Vagina (tissue), 2 donors: ENCODE data around the gene ZNF692. TPM values are rescaled to one million over a fixed set of nuclear protein-coding genes. Genes with fewer than 3 reads are reported as not detected.

ENCODE experiments used
- DNase-seq, 2 donors: peaks; one replicate each; pipeline ENCODE4 v3.0.0-alpha.2; 2017; ENCODE audit errors: extremely low spot score in 2 of 2
- H3K27ac ChIP-seq: fragments of 200-600 bp; sonication (generic); one replicate; pipeline ENCODE4 v1.5.1; 2019
- H3K27me3 ChIP-seq: fragments of 200-600 bp; sonication (generic); one replicate; pipeline ENCODE4 v1.5.1; 2019
- H3K36me3 ChIP-seq, 2 donors: fragments of 200-600 bp; sonication (generic); one replicate each; pipeline ENCODE4 v1.5.1; 2017 to 2019
- H3K4me1 ChIP-seq: fragments of 200-600 bp; sonication (generic); one replicate; pipeline ENCODE4 v1.5.1; 2019
- H3K4me3 ChIP-seq, 2 donors: fragments of 200-600 bp; sonication (generic); 1 replicate in 1 of 2; 2 replicates in 1 of 2; pipeline ENCODE4 v1.5.1; 2016 to 2019
- H3K9me3 ChIP-seq: fragments of 200-600 bp; sonication (generic); one replicate; pipeline ENCODE4 v1.5.1; 2019
- POLR2A ChIP-seq, 2 donors: fragments of 450-650 bp; IDR thresholded peaks; one replicate each; pipeline ENCODE4 v1.6.1; 2017; ENCODE audit warnings: antibody characterized with exemption in 2 of 2, mild to moderate bottlenecking in 2 of 2, moderate library complexity in 2 of 2
- POLR2AphosphoS5 ChIP-seq, 2 donors: sonication (generic); formaldehyde crosslinking; IDR thresholded peaks; one replicate each; pipeline ENCODE4 v1.9.0; 2017; ENCODE audit warnings: antibody characterized with exemption in 2 of 2, mild to moderate bottlenecking in 2 of 2, low read depth in 1 of 2; ENCODE audit not compliant: insufficient read depth in 1 of 2
- intact Hi-C: fragments of 100-400 bp; cut with DNase I; formaldehyde crosslinking; loops from one replicate; pipeline ENCODE4 v1.15.1; 2023
- total RNA-seq: library from RNA; depleted of rRNA; stranded (reverse); fragments of >200 nt; gene quantifications from one replicate; pipeline ENCODE4 v1.2.3, GENCODE V29; 2016
- TF ChIP-seq, protein P1 (sequence below), 3 experiments: fragments of 450-650 bp in 2 of 3; fragments of 200-600 bp in 1 of 3; sonication (generic) in 1 of 3; IDR thresholded peaks; one replicate each; pipeline ENCODE4 v1.5.1; 2017 to 2019; ENCODE audit warnings: antibody characterized with exemption in 3 of 3, mild to moderate bottlenecking in 2 of 3, moderate library complexity in 2 of 3

The ZNF692 gene
- total RNA-seq, 1 donor from 2014 or later = 46.7 TPM

GRCh38 chr1:248815407-248816034, 43.4 kb downstream of the ZNF692 start:
- peaks cover 0 to 50% of the 10 kb centered on the region in 2 donors for H3K36me3 ChIP-seq
- no peak overlapping the region for H3K4me3 ChIP-seq
- H3K4me1 ChIP-seq = peaks cover 23% of the 10 kb centered on the region
- TF ChIP-seq POLR2A (IDR thresholded peaks at IDR 0.05) (no peak), POLR2AphosphoS5 (IDR thresholded peaks at IDR 0.05; ENCODE audit: insufficient read depth in 1 of 2, low read depth in 1 of 2) (no peak)
- TF ChIP-seq, protein P1, sequence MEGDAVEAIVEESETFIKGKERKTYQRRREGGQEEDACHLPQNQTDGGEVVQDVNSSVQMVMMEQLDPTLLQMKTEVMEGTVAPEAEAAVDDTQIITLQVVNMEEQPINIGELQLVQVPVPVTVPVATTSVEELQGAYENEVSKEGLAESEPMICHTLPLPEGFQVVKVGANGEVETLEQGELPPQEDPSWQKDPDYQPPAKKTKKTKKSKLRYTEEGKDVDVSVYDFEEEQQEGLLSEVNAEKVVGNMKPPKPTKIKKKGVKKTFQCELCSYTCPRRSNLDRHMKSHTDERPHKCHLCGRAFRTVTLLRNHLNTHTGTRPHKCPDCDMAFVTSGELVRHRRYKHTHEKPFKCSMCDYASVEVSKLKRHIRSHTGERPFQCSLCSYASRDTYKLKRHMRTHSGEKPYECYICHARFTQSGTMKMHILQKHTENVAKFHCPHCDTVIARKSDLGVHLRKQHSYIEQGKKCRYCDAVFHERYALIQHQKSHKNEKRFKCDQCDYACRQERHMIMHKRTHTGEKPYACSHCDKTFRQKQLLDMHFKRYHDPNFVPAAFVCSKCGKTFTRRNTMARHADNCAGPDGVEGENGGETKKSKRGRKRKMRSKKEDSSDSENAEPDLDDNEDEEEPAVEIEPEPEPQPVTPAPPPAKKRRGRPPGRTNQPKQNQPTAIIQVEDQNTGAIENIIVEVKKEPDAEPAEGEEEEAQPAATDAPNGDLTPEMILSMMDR (IDR thresholded peaks at IDR 0.05) = no peak
- H3K9me3 ChIP-seq = no peaks in the 10 kb centered on the region
- DNase-seq = peak in 1 of 2 donors; percentile 34
- intact Hi-C loops = no loop called here
- H3K27ac ChIP-seq = no peak overlapping the region
- no peaks in the 10 kb centered on the region for H3K27me3 ChIP-seq

DNA sequence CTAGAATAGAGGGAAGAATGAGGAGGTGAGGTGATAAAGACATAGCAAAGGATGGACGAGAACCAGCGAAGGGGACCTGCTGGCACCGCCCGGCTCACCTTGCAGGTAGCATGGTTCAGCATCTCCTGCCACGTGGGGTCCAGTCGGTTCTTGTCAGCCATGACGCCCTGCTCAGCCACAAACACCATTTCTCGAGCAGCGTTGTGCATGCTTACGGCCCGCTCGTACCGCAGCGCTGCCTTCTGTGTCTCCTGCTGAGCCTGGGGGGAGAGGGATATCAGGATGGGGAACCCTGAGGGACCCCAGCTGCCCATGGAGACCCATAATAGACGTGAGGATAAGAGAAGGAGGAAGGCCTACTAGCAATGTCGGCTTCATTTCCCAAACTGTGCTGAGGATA, 44.5 kb downstream of the ZNF692 start:
- H3K9me3 ChIP-seq = no peaks in the 10 kb centered on the region
- intact Hi-C loops = no loop called here
- no peak for TF ChIP-seq POLR2A (IDR thresholded peaks at IDR 0.05)
- no peak for TF ChIP-seq POLR2AphosphoS5 (IDR thresholded peaks at IDR 0.05; ENCODE audit: insufficient read depth in 1 of 2, low read depth in 1 of 2)
- TF ChIP-seq, protein P1 (IDR thresholded peaks at IDR 0.05) = no peak
- no peak overlapping the region for H3K4me3 ChIP-seq
- H3K36me3 ChIP-seq = peaks cover 0 to 46% of the 10 kb centered on the region in 2 donors
- DNase-seq = peak in 1 of 2 donors; percentile 79
- H3K27me3 ChIP-seq = no peaks in the 10 kb centered on the region
- peaks cover 29% of the 10 kb centered on the region for H3K4me1 ChIP-seq
- no peak overlapping the region for H3K27ac ChIP-seq

DNA sequence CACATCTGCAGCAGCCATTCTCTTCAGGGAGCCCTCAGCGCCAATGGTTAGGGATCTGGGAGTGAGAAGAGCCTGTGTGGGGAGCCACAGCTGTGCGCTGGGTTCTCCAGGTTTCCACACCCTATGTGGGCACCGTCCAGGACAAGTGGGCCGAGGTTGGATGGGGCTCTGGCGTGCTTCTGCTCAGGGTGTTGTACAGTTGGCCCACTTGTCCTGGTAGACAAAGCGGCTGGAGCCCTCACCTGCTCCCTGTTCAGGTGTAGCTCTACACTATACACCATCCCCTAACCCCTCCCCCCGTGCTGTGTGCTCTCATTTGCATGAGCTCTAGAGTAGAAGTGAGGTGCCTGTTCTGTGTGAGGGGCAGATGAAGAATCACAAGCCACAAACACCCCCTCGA, 45.3 kb downstream of the ZNF692 start:
- peaks cover 0 to 46% of the 10 kb centered on the region in 2 donors for H3K36me3 ChIP-seq
- peak in 1 of 2 donors; percentile 43 for DNase-seq
- no peaks in the 10 kb centered on the region for H3K27me3 ChIP-seq
- H3K9me3 ChIP-seq = no peaks in the 10 kb centered on the region
- intact Hi-C loops = no loop called here
- peaks cover 21% of the 10 kb centered on the region for H3K4me1 ChIP-seq
- TF ChIP-seq POLR2A (IDR thresholded peaks at IDR 0.05) (no peak), POLR2AphosphoS5 (IDR thresholded peaks at IDR 0.05; ENCODE audit: insufficient read depth in 1 of 2, low read depth in 1 of 2) (no peak)
- TF ChIP-seq, protein P1 (IDR thresholded peaks at IDR 0.05) = no peak
- no peak overlapping the region for H3K27ac ChIP-seq
- H3K4me3 ChIP-seq = no peak overlapping the region

GRCh38 chr1:248812736-248813425, 46.0 kb downstream of the ZNF692 start:
- intact Hi-C loops = no loop called here
- TF ChIP-seq, protein P1 (IDR thresholded peaks at IDR 0.05) = no peak
- no peak for TF ChIP-seq POLR2A (IDR thresholded peaks at IDR 0.05)
- TF ChIP-seq POLR2AphosphoS5 (IDR thresholded peaks at IDR 0.05; ENCODE audit: insufficient read depth in 1 of 2, low read depth in 1 of 2) = no peak
- Histone ChIP-seq H3K4me3 (no peak overlapping the region), H3K36me3 (peaks cover 0 to 46% of the 10 kb centered on the region in 2 donors), H3K4me1 (peaks cover 18% of the 10 kb centered on the region), H3K27ac (no peak overlapping the region), H3K9me3 (no peaks in the 10 kb centered on the region), H3K27me3 (no peaks in the 10 kb centered on the region)
- peak in 1 of 2 donors; percentile 72 for DNase-seq
